22Rv1 (cell line): ENCODE measurements around the gene NAT10.

Experiments used
- CTCF ChIP-seq: fragments of 450-650 bp; IDR thresholded peaks from 2 replicates; pipeline ENCODE4 v1.5.1; 2017; ENCODE audit warnings: mild to moderate bottlenecking
- ZFX ChIP-seq: fragments of 450-650 bp; IDR thresholded peaks from 2 replicates; pipeline ENCODE4 v1.6.1; 2017; ENCODE audit warnings: antibody characterized with exemption, borderline replicate concordance

GRCh38 chr11:34182921-34183685 lies 77.7 kb downstream of the NAT10 start:
- no peak for TF ChIP-seq CTCF
- TF ChIP-seq ZFX = no peak
